ENCODE measurements around the gene ANTXR2.

ANTXR2 gene

GRCh38 chr4:80070880-80071603 lies 2.0 kb downstream of the ANTXR2 start:
- in situ Hi-C loops (cut with HindIII; ENCODE audit: low sequenced_read_pairs): no loop called here

GRCh38 chr4:80069837-80070731 lies 2.9 kb downstream of the ANTXR2 start:
- in situ Hi-C loops (cut with HindIII; ENCODE audit: low sequenced_read_pairs): no loop called here

- in situ Hi-C loops (cut with HindIII; ENCODE audit: low sequenced_read_pairs): no loop called here
Measured at GRCh38 chr4:80069108-80069836, 3.8 kb downstream of the ANTXR2 start.

- in situ Hi-C loops (cut with HindIII; ENCODE audit: low sequenced_read_pairs): no loop called here
Measured at GRCh38 chr4:80065601-80066000, 7.4 kb downstream of the ANTXR2 start.

GRCh38 chr4:80062527-80062926 lies 10.5 kb downstream of the ANTXR2 start:
- in situ Hi-C loops (cut with HindIII; ENCODE audit: low sequenced_read_pairs): no loop called here

GRCh38 chr4:80060804-80061203 lies 12.2 kb downstream of the ANTXR2 start:
- in situ Hi-C loops (cut with HindIII; ENCODE audit: low sequenced_read_pairs): no loop called here

GRCh38 chr4:80058740-80059139 lies 14.3 kb downstream of the ANTXR2 start:
- in situ Hi-C loops (cut with HindIII; ENCODE audit: low sequenced_read_pairs): no loop called here

- in situ Hi-C loops (cut with HindIII; ENCODE audit: low sequenced_read_pairs): no loop called here
Measured at GRCh38 chr4:80054375-80054774, 18.7 kb downstream of the ANTXR2 start.

- in situ Hi-C loops (cut with HindIII; ENCODE audit: low sequenced_read_pairs): no loop called here
Measured at GRCh38 chr4:80053140-80053910, 19.7 kb downstream of the ANTXR2 start.

- in situ Hi-C loops (cut with HindIII; ENCODE audit: low sequenced_read_pairs): no loop called here
Measured at GRCh38 chr4:80049813-80050534, 23.1 kb downstream of the ANTXR2 start.

GRCh38 chr4:80049402-80049801 lies 23.6 kb downstream of the ANTXR2 start:
- in situ Hi-C loops (cut with HindIII; ENCODE audit: low sequenced_read_pairs): no loop called here

GRCh38 chr4:80045786-80046185 lies 27.2 kb downstream of the ANTXR2 start:
- in situ Hi-C loops (cut with HindIII; ENCODE audit: low sequenced_read_pairs): no loop called here

- in situ Hi-C loops (cut with HindIII; ENCODE audit: low sequenced_read_pairs): no loop called here
Measured at GRCh38 chr4:80043541-80043940, 29.5 kb downstream of the ANTXR2 start.

- in situ Hi-C loops (cut with HindIII; ENCODE audit: low sequenced_read_pairs): no loop called here
Measured at GRCh38 chr4:80042821-80043220, 30.2 kb downstream of the ANTXR2 start.

- in situ Hi-C loops (cut with HindIII; ENCODE audit: low sequenced_read_pairs): no loop called here
Measured at GRCh38 chr4:80037864-80038263, 35.2 kb downstream of the ANTXR2 start.

- in situ Hi-C loops (cut with HindIII; ENCODE audit: low sequenced_read_pairs): no loop called here
Measured at GRCh38 chr4:80036949-80037685, 35.9 kb downstream of the ANTXR2 start.

- in situ Hi-C loops (cut with HindIII; ENCODE audit: low sequenced_read_pairs): no loop called here
Measured at GRCh38 chr4:80036306-80036705, 36.7 kb downstream of the ANTXR2 start.

GRCh38 chr4:80035336-80035735 lies 37.7 kb downstream of the ANTXR2 start:
- in situ Hi-C loops (cut with HindIII; ENCODE audit: low sequenced_read_pairs): no loop called here

GRCh38 chr4:80033581-80033980 lies 39.4 kb downstream of the ANTXR2 start:
- in situ Hi-C loops (cut with HindIII; ENCODE audit: low sequenced_read_pairs): no loop called here
